ENCODE data around the gene HTR2C. TPM values are rescaled to one million over a fixed set of nuclear protein-coding genes. Genes with fewer than 3 reads are reported as not detected.

The HTR2C gene
- total RNA-seq, 1 experiment from 2014 or later: 1.5 TPM

GRCh38 chrX:114581528-114582263 lies 2.2 kb upstream of the HTR2C start:
- Histone ChIP-seq H3K4ac (ENCODE audit: low read depth, low read length) (no peak overlapping the region), H3K56ac (ENCODE audit: insufficient read length, low read depth, low read length) (no peak overlapping the region), H3K14ac (ENCODE audit: insufficient read depth, low read length) (0 out of 2 replicates have a peak overlapping the region, but pooled peaks have one; percentile 35), H3K23me2 (ENCODE audit: insufficient read length, low read depth, low read length, poor library complexity, severe bottlenecking) (peaks cover 22% of the 10 kb centered on the region), H3K23ac (ENCODE audit: insufficient read length, low read depth, low read length) (no peak overlapping the region), H3K9ac (ENCODE audit: extremely low read depth, insufficient read length, low read length) (no peak overlapping the region), H2BK120ac (ENCODE audit: low read depth, low read length, poor library complexity, severe bottlenecking) (no peak overlapping the region), H3K9me3 (ENCODE audit: control insufficient read depth, low read depth, low read length) (no peaks in the 10 kb centered on the region), H2BK12ac (ENCODE audit: insufficient read length, low read depth, low read length) (no peak overlapping the region), H3K27me3 (ENCODE audit: insufficient read depth, low read length) (peaks cover 31% of the 10 kb centered on the region), H3K79me1 (ENCODE audit: insufficient read depth, low read depth, low read length, poor library complexity, severe bottlenecking) (no peaks in the 10 kb centered on the region), H3K79me2 (ENCODE audit: insufficient read depth, low read length) (no peaks in the 10 kb centered on the region), H4K8ac (replicated peaks; ENCODE audit: insufficient read length, low read depth, low read length) (no peak overlapping the region), H4K5ac (ENCODE audit: insufficient read length, low read depth, low read length) (no peak overlapping the region), H3K4me2 (ENCODE audit: insufficient read depth, insufficient read length, low read length) (peak overlapping the region; percentile 72), H2BK5ac (ENCODE audit: insufficient read length, low read length) (no peak overlapping the region), H3T11ph (ENCODE audit: low read length) (no peak overlapping the region), H2AK5ac (ENCODE audit: insufficient read length, low read length) (no peak overlapping the region), H3K18ac (ENCODE audit: insufficient read length, low read depth, low read length) (no peak overlapping the region), H3K4me1 (ENCODE audit: insufficient read depth, low read length) (no peaks in the 10 kb centered on the region), H2BK20ac (ENCODE audit: low read depth, low read length, poor library complexity, severe bottlenecking) (no peak overlapping the region), H4K20me1 (ENCODE audit: control insufficient read depth, insufficient read depth, insufficient read length) (no peaks in the 10 kb centered on the region), H4K91ac (ENCODE audit: insufficient read length, low read depth, low read length) (no peak overlapping the region), H2BK15ac (ENCODE audit: low read depth, low read length) (no peak overlapping the region), H2AFZ (ENCODE audit: low read length) (peak overlapping the region; percentile 60), H3K27ac (ENCODE audit: insufficient read length, low read depth, low read length) (no peak overlapping the region)
- Mint-ChIP-seq H3K27ac (peak overlapping the region in 1 of 3 experiments; percentile 36; a peak in 2 of 7 replicates), H3K4me1 (peaks cover 52 to 59% of the 10 kb centered on the region in 2 experiments), H3K27me3 (ENCODE audit: low read depth) (peaks cover 58% of the 10 kb centered on the region), H3K9me3 (peaks cover 0 to 6% of the 10 kb centered on the region in 2 experiments; a peak in 1 of 5 replicates), H3K4me3 (peak overlapping the region; percentile 63 to 82), H3K36me3 (ENCODE audit: insufficient read depth in 1 of 3, low read depth in 3 of 3) (no peaks in the 10 kb centered on the region; a peak in 3 of 7 replicates)
- peak; percentile 25; the same call in 1 of the 3 replicates for TF ChIP-seq CTCF (conservative IDR thresholded peaks at IDR 0.05)
- DNase-seq: peak; percentile 78
- WGBS (ENCODE audit: extremely low coverage, insufficient read length, low lambda C conversion rate): no CpG with 5 or more reads among the region's 45 CpGs

Data from H9 (cell line).